ENCODE data around the gene XPO5.
"Not testable (repeated sequence)": the region's sequence is repeated elsewhere in the genome, so short reads cannot be mapped to it uniquely, and the experiment has no call there.

Gene XPO5

DNA sequence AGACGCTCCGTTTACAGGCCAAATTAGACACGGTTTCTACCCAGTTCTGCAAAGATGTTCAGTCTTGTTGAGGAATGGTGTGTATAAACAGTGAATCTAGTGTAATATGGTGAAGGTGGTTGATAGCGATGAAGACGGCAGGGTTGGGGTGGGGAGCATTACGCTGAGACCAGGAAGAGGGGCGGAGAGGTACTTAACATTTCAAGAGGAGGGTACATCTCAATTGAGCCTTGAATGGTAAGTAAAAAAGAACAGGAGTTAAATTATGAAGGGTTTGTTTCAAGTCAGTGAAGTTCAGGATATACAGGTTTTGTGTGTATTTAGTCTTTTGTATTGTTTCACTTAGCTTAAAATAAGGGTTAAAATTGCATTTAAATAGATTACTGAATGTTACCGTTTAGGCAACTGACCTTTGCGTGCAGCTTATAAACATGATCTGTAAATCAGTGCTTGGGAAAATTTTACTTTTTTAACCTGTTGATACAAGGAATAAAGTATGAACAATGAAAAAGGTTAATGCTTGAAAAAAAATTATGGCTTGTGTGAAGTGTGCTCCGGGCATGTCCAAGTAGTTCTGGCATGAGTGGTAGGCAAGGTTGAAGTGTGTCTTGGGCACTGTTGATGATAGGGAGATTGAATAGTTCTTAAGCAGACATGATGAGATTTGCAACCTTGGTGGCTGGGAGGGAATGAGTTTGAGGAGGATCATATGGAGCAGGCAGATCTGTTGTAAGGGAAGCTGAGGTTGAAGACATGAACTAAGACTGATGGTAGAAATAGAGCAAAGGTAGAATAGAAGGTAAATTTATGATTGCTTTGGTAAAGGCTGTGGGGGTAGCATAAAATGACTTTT is 58.1 kb downstream of the XPO5 start:
- no peak for DNase-seq (ENCODE audit: low read depth)

DNA sequence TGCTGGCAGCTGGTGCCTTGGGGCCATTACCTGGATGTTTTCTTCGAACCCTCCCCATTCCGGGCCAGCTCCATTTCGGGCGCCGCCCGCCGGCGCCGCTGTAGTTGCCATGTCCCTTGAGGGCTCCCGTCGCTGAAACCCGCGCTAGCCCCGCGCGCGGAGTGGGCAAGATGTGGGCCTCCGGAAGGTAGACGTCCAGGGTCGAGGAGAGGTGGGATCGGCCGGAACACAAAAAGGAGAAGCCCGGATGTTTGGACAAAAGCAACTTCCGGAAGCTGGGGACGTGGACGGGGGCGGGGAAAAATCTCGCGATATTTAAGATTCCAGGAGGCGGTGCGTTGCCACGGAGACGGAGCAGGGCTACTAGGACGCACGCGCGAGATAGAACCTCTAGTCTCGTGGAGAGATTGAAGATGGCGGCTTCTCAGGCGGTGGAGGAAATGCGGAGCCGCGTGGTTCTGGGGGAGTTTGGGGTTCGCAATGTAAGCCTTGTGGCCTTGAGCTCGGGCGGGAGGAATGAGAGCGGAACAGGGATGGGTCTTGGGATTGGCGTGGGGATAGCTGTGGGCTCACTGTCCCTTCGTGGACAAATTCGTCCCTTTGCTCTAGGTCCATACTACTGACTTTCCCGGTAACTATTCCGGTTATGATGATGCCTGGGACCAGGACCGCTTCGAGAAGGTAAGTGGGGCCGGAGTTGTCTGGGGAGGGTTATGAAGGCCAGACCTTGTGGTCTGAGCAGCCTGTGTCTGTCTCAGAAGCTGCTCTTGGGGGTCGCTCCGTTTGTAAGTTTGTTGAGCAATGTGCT is 58.9 kb downstream of the XPO5 start, which contains the start of the genes POLR1C and YIPF3:
POLR1C (plus strand) TSS at position 393 of the 808 bp plus-strand sequence; CDS start at position 414, 21 bp downstream.
YIPF3 (minus strand) TSS at position 230 of the 808 bp plus-strand sequence; CDS start at position 111, 119 bp downstream.
- DNase-seq (ENCODE audit: low read depth), result peak; percentile 91

DNA sequence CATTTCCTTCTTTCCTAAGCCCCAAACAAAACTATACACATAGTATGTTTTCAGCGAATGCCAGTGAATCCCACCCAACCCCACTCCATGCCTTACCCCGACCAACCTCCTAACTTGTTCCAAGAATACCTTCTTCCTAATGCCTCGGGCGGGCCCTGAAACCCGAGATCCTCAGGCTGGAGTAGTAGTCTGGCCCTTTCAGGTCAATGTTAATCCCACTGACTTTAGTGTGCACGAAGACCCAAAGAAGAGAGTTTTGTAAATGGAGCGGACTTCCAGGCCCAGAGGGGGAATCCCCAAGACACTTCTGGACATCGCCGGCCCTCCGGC is 59.5 kb downstream of the XPO5 start:
- DNase-seq (ENCODE audit: low read depth), result no peak

DNA sequence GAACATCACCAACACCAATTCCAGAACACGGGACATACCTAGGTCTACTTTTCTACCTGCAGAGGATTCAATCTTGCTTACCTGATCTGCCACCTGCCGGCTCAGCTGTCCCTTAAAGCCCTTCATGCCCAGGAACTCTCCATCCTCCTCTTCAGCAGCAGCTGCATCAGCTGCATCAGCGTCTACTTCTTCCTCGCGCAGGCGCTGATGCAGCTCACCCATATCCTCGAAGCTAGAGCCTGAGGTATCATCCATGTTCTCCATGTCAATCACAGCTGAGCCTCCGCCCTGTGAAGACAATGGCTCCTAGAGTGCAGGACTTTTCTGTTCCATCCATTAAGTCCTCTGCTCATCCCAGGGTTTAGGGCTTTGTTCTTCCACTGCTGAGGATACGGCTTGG is 60.0 kb downstream of the XPO5 start:
- no peak for DNase-seq (ENCODE audit: low read depth)

DNA sequence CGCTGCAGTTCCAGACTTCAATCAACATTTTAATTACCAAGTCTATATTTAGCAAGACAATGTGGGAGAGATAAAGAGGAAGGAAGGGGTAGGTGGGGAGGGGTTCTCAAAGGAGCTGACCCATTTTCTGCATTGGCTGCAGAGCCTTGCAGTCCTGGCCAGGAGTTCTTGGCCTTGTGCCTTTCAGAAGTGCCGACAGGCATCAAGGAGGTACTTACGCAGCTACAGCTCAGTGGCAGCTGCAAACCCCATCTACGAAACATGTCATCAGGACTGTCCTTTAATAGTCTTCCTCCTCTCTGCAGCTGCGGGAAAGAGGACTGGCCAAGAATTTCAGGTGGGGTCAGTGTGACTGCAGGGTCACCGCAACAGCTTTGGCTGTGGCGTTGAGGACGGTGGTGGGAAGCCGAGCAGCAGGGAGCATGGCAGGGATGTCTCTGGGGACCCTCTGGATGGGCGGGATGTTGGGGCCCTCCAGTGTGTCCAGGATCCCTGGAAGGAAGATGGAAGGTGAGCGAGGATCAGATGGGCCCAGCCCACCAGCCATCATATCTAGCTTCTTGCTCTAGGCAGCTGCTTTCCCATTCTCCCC is 63.9 kb downstream of the XPO5 start:
- no peak for DNase-seq (ENCODE audit: low read depth)

DNA sequence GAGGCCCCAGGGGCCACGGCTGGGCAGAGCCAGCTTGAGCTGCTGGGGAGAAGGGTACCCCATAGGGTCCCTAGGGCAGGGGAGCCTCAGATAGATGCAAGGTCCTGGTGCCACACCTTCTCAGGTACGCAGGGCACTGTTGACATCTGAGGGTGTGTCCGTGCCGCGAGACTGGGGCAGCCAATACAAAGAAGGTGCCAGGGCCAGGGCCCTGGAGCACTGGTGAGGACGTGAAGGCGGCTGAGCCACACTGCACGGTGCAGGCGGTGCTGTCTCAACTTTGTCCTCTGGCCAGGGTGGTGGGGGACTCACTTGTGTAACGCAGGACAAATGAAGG is 65.0 kb downstream of the XPO5 start:
- no peak for DNase-seq (ENCODE audit: low read depth)

DNA sequence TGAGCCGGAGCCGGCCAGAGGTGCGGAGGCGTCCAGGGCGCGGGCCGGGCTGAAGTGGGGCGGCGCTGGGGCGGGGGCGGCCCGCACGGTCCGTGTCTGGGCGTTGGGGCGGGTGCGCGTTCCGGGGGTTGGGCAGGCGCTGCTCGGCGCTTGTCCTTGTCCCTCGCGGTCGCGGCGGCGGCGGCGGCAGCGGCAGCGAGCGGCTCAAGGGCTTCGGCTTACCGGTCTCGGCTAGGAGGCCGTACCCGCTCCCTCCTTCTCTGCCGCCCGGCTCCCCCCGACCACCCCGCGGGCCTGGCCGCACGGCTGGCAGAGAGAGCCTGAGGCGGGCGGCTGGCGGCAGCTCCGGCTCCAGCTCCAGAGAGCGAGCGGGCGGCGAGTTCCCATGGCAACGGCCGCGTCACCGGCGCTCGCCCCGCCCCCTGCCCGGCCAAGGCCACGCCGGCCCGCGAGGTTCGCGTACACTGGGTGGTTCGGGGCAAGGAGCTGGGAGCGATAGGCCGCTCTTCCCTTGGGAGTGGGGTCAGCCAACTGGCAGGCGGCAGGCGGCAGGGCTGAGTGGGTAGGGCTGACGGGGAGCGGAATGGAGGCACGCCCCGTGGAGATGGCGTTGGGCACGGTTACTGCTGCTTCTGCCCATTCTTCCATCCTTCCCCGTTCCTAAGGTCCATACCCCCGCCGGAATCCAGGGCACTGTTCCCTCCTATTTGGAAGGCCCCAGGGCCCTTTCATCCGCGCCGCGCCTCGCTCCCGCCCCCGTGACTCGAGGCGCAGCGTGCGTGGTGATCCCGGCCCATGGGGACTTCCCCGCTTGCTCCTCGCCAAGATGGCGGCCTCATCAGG is 65.6 kb downstream of the XPO5 start, which contains the start of gene LRRC73:
LRRC73 (minus strand) TSS at position 363 of the 843 bp plus-strand sequence. CDS start 561 bp downstream, outside the sequence.
- peak; percentile 67 for DNase-seq (ENCODE audit: low read depth)

DNA sequence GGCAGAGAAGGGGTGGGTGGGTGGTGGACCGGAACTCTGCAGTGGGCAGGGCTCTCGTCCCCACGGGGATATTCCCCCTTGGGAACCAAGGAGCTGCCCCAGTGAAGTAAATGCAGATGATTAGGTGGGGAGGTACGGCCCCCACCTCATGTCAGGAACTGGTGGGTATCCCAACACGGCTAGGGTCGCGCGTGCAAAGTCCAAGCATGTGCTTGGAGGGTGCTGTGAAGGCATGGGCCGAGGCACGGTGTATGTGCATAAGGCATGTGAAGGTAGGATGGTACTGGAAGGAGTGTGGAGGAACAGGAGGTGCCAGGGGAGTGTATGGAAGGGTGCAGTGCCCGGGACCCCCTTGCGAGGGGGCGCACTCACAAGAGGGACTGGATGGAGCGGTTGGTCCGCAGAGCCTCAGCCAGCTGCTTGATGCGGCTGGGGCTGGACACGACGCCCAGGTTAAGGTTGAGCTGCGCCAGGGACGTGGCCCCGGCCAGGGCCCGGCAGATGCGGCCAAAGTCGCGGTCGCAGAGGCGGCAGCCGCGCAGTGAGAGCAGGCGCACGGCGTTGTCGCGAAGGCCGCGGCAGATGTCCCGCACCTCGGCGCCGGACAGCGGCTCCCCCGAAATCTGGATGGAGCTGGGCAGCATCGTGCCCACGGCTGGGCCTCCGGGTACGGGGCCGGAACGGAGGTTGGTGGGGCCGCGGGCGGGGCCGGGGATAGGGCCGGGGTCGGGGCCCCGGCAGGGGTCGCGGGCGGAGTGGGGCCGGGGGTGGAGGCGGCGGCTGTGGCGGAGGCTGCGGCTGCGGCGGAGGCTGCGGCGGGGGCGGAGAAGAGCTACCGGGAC is 66.5 kb downstream of the XPO5 start:
- no peak for DNase-seq (ENCODE audit: low read depth)

DNA sequence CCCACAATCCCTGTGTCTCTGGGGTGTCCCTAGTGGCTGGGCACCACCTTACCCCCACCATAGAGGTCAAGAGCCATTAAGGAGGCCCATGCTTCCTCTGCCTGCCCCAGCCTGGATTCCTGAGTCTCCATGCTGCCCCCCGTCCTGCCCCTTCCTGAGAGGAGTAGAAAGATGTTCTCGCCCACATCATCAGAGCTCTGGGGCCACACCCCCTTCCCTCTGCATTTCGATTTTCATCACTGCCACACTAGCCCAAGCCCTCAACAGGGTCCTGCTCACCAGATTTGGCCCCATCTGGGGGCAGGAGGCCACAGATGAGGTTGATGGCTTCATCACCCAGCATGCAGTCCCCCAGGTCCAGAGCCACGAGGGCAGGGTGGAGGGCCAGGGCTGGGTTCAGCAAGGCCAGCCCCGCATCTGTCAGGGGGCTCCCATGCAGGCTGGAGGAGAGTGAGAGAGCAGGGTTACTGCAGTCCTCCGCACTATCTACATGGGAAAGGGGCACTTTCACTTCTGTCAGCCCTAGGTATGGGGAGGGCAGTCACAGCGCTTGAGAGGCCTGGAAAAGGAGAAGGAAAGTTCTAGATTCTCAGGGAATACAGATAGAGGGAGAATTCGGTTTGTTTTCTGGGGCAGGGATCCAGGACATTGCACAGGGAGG is 67.2 kb downstream of the XPO5 start:
- no peak for DNase-seq (ENCODE audit: low read depth)

DNA sequence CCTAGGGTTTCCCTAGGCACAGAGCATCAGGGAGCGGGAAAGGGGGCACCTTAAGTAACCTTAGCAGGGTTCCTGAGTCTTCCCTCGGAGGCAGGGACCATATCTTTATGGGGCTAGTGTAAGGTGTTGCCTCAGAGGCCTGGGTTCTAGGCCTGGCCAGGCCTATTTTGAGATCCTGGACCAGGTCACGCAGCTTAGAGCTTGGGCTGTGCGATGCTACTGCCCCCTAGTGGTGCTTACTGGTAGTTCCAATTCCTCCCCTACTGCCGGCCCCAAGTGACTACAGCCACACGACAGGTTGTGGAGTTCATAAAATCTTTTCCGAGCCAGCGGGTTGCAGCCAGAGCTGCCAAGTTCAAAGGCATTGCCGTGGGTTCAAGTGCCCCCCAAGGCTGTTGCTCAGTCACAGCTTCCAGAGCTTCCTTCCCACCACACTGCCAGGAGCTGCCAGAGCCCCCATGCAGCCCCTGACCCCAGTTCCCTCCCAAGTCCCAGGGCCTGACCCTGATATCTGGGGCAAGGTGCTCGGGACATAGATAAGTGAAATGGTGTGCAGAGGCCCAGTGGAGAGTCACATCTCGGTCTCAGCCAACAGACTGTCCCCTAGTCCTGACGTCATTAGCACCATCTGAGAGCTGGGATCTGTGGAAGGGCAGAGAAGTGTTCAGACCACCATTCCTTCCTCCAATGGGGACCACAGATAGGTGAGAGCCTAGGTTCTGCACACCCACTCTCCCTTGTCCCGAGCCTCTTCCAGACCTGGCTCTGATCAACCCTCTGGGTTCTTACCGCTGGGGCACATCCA is 69.0 kb downstream of the XPO5 start:
- DNase-seq (ENCODE audit: low read depth), result peak; percentile 63

DNA sequence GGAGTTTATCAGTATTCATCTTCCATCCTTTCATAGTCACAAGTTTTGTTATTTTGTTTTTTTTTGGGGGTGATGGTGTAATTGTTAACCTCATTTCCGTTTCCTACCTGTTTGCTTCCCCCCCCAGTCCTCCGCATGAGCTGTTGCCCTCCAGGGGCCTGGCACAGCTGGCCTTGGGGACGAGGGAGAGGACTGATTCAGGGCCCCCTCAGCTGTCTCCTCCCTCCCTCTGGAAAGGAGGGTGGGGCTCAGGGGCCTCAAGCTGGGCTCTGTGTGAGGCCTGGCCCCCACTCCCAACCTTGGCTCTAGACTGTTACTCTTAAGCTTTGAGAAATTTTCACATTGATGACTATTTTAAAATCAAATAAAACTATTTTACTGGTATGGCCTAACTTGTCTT is 69.7 kb downstream of the XPO5 start:
- DNase-seq (ENCODE audit: low read depth), result no peak

DNA sequence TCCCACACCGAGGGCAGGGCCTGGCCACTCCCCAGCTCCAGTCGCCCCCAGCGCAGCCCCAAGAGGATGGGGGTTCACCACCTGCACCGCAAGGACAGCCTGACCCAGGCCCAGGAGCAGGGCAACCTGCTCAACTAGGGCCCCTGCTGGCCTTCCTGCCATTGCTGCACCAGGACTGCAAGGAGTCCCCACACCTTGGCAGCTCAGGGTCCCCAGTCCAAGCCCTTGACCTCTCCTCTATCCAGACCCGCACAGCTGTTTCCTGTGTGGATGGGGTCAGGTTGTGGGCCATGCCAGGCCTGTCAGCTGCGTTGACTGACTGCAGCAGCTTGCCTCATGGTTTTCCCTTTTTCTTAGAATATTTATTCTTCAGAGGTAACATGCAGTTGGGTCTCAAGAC is 70.1 kb downstream of the XPO5 start:
- no peak for DNase-seq (ENCODE audit: low read depth)

DNA sequence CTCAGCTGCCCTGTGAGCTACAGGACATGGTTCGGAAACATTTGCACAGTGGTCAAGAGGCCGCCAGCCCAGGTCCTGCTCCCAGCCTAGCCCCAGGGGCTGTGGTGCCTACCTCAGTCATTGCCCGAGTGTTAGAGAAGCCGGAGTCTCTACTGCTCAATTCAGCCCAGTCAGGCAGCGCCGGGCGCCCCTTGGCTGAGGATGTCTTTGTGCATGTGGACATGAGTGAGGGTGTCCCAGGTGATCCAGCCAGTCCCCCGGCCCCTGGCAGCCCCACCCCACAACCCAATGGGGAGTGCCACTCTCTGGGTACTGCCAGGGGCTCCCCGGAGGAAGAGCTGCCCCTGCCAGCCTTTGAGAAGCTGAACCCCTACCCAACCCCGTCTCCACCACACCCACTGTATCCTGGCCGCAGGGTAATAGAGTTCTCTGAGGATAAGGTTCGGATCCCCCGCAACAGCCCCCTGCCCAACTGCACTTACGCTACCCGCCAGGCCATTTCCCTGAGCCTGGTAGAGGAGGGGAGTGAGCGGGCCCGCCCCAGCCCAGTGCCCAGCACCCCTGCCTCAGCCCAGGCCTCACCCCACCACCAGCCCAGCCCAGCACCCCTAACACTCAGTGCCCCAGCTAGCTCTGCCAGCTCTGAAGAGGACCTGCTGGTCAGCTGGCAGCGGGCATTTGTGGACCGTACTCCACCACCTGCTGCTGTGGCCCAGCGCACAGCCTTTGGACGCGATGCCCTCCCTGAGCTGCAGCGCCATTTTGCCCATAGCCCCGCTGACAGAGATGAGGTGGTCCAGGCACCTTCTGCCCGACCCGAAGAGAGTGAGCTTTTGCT is 70.9 kb downstream of the XPO5 start:
- no peak for DNase-seq (ENCODE audit: low read depth)

DNA sequence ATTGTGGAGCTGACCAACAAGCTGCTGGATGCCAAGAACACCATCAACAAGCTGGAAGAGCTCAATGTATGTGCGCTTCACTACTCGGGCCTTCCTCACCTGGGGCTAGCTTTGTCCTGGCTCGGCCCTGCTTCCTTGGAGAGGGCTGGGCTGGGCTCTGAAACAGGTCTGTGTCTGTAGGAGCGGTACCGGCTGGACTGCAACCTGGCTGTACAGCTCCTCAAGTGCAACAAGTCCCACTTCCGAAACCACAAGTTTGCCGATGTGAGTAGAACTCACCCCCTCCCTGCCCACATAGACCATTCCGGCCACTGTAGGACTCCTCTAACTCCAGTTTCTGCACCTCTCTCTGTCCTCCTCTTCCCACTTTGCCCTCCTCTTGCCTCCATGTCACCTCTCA is 72.4 kb downstream of the XPO5 start:
- no peak for DNase-seq (ENCODE audit: low read depth)

DNA sequence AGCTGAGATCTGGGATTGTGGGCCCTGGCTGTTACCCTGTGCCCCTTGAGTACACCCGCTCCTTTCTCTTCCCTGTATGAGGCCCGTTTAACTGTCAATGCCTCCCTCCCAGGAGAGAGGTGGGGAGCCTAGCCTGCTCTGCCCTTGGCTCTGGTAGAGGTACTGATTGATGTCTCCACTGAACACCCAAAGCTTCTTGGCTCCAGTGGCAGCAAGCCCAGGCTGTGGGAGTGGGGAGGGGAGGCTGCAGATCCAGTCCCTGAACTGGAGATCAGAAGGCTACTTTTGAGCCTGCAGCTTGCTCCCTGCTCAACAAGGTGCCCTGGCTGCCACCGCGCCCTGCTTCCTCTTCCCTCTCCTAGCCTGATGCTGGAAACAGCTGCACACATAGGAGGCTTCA is 73.2 kb downstream of the XPO5 start:
- no peak for DNase-seq (ENCODE audit: low read depth)

DNA sequence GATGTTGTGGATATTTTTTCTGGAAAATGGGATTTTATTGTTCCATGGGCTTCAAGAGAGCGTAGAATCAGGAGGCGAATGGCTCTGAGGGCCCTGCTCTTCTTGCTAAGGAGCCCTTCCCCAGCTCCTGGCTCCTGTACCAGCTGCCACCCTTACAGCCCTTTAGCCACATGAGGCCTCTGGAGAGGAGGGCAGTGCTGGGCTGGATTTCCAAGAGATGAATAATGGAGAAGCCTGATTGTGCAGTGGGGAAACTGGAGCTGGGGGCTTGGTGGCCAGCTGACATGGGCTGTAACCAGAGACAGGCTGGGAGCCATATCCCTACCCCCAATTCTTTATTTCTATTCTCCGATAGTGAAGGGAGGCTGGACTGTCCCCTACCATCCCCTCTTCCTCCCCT is 74.9 kb downstream of the XPO5 start:
- DNase-seq (ENCODE audit: low read depth), result no peak

DNA sequence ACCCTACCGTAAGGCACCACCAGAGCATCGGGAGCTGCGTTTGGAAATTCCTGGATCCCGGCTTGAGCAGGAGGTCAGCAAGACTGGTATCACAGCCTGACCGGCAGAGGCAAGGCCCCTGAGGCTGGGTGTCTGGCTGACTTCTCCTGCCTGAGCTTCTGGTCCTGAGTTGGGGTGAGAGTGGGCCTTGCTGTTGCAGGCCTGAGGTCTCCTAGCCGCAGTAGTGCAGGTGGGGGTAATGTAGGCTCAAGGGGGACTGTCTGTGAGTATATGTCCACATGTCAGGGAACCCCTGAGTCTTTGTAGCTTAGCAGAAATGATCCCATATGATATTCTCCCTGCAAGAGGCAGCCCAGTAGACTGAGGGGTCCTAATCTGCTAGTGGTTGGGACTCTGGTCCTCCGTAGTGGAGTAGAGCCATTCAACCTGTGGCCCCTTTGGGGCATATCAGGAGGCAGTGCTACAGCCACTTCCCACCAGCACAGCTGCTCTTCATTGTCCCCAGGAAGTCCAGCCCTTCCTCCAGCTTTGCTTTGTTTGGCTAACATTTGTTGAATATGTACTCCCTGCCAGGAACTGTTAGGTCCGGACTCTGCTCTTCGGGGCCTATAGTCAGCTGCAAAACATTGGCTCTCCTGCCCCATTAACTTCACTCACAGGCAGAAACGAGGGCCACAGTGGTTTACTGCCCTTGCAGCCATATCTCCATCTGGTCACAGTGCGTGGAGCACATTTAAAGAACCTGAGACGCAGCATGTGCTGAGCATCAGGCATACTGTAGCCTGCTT is 76.6 kb downstream of the XPO5 start:
- DNase-seq (ENCODE audit: low read depth), result no peak

DNA sequence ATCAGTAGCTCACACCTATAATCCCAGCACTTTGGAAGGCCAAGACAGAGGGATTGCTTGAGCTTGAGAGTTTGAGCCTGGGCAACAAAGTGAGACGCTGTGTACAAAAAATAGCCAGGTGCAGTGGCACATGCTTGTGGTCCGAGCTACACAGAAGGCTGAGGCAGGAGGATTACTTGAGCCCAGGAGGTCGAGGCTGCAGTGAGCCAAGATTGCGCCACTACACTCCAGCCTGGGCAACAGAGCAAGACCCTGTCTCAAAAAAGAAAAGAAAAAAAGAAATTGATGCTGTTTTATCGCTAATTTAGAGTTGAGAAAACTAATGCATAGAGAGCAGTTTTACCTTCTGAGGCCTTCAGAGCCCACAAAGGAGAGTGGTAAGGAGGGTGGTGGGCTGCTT is 77.5 kb downstream of the XPO5 start:
- not testable (repeated sequence) for DNase-seq (ENCODE audit: low read depth)
